Gastrocnemius medialis (tissue), 4 donors: ENCODE measurements around the gene PCED1B.

Source experiments
- CTCF ChIP-seq, 5 experiments: fragments of 450-650 bp in 3 of 5; fragments of 200-600 bp in 2 of 5; sonication (generic) in 2 of 5; IDR thresholded peaks in 4 of 5; conservative IDR thresholded peaks in 1 of 5; 1 replicate in 4 of 5; 2 replicates in 1 of 5; pipeline ENCODE4 v1.5.1; 2016 to 2019; ENCODE audit warnings: antibody characterized with exemption in 5 of 5, mild to moderate bottlenecking in 3 of 5, moderate library complexity in 3 of 5
- POLR2A ChIP-seq, 2 donors: fragments of 450-650 bp; IDR thresholded peaks; one replicate each; pipeline ENCODE4 v1.6.1; 2017; ENCODE audit warnings: antibody characterized with exemption in 2 of 2, mild to moderate bottlenecking in 2 of 2, moderate library complexity in 2 of 2

DNA sequence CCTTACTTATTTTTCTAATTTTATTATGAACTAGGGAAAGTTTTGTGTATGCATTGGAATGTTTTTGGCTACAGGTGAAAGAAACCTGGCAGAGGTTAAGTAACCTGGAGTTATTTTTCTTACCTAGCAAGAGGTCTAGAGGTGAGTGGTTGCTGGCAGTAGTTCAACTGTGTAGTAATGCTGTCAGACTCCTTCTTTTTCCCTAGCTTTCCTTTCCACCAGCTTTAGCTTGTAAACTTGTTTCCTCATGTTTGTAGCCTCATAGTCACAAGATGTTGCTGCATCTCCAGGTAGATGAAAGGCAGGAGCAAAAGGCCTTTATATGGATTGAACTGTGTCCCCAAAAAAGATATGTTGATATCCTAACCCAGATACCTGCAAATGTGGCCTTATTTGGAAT is 105.4 kb downstream of the PCED1B start:
- TF ChIP-seq CTCF (IDR thresholded peaks at IDR 0.05 in 4 of 5, conservative IDR thresholded peaks at IDR 0.05 in 1 of 5) = no peak
- TF ChIP-seq POLR2A (IDR thresholded peaks at IDR 0.05) = no peak
